Hepatocyte (in vitro differentiated cells): ENCODE results near the gene SRMS. TPM values are rescaled to one million over a fixed set of nuclear protein-coding genes. Genes with fewer than 3 reads are reported as not detected.

Experiments
- DNase-seq: peaks from one replicate; pipeline ENCODE4 v3.0.0-alpha.2; 2016; ENCODE audit warnings: low spot score
- H2AFZ ChIP-seq: fragments of 200-600 bp; sonication (generic); 2 replicates; pipeline ENCODE4 v1.6.0; 2016; ENCODE audit warnings: antibody characterized with exemption, mild to moderate bottlenecking
- H3K27ac ChIP-seq: fragments of 200-600 bp; sonication (generic); 2 replicates; pipeline ENCODE4 v1.5.1; 2016; ENCODE audit warnings: mild to moderate bottlenecking
- H3K27me3 ChIP-seq: fragments of 200-600 bp; sonication (generic); 2 replicates; pipeline ENCODE4 v1.6.1; 2016
- H3K36me3 ChIP-seq: fragments of 200-600 bp; sonication (generic); replicated peaks from 2 replicates; pipeline ENCODE4 v1.5.1; 2016; ENCODE audit warnings: low read depth; ENCODE audit not compliant: insufficient read depth
- H3K4me1 ChIP-seq: fragments of 200-600 bp; sonication (generic); 2 replicates; pipeline ENCODE4 v1.5.1; 2016; ENCODE audit warnings: mild to moderate bottlenecking, moderate library complexity; ENCODE audit not compliant: insufficient read depth
- H3K4me2 ChIP-seq: fragments of 200-600 bp; sonication (generic); 2 replicates; pipeline ENCODE4 v1.6.0; 2016
- H3K4me3 ChIP-seq: fragments of 200-600 bp; sonication (generic); 2 replicates; pipeline ENCODE4 v1.5.1; 2016; ENCODE audit warnings: mild to moderate bottlenecking
- H3K79me2 ChIP-seq: fragments of 200-600 bp; sonication (generic); 2 replicates; pipeline ENCODE4 v1.6.0; 2017; ENCODE audit warnings: mild to moderate bottlenecking
- H3K9me2 ChIP-seq: fragments of 200-600 bp; sonication (generic); replicated peaks from 2 replicates; pipeline ENCODE4 v1.6.0; 2017; ENCODE audit warnings: mild to moderate bottlenecking; ENCODE audit not compliant: insufficient read depth
- H3K9me3 ChIP-seq: fragments of 200-600 bp; sonication (generic); 2 replicates; pipeline ENCODE4 v1.5.1; 2016; ENCODE audit warnings: low read depth, mild to moderate bottlenecking
- H4K20me1 ChIP-seq: fragments of 200-600 bp; sonication (generic); 2 replicates; pipeline ENCODE4 v1.6.0; 2016; ENCODE audit warnings: mild to moderate bottlenecking; ENCODE audit not compliant: insufficient read depth, poor library complexity, severe bottlenecking
- EZH2 ChIP-seq: fragments of 200-600 bp; sonication (generic); IDR thresholded peaks from 2 replicates; pipeline ENCODE4 v1.6.1; 2016; ENCODE audit warnings: antibody characterized with exemption, mild to moderate bottlenecking, borderline replicate concordance
- EZH2phosphoT487 ChIP-seq: fragments of 200-600 bp; sonication (generic); IDR thresholded peaks from one replicate; pipeline ENCODE4 v1.6.1; 2018; ENCODE audit warnings: antibody characterized with exemption, mild to moderate bottlenecking, low read depth, moderate library complexity; ENCODE audit not compliant: unreplicated experiment, severe bottlenecking
- WGBS: methylation state at CpG from one replicate; pipeline ENCODE4 v1.1.6; 2016; ENCODE audit warnings: low lambda C conversion rate; ENCODE audit errors: missing lambda C conversion rate; 5-methylcytosine and 5-hydroxymethylcytosine counted together
- polyA plus RNA-seq: library from polyadenylated mRNA; unstranded; fragments of >200 nt; fragmentation: Nextera tagmentation; extraction: Ambion mirVana; gene quantifications from 2 replicates; pipeline ENCODE4 v1.2.1, GENCODE V29; 2016
- total RNA-seq: library from RNA; depleted of rRNA; stranded (reverse); fragments of >200 nt; gene quantifications from 2 replicates; pipeline ENCODE4 v1.2.3, GENCODE V29; 2014
- TF ChIP-seq, protein P1 (sequence below): fragments of 200-600 bp; sonication (generic); IDR thresholded peaks from 2 replicates; pipeline ENCODE4 v1.5.1; 2016; ENCODE audit warnings: antibody characterized with exemption, mild to moderate bottlenecking; ENCODE audit not compliant: poor library complexity

SRMS gene
- total and polyA plus RNA-seq, 2 experiments from 2014 or later, result not detected

DNA sequence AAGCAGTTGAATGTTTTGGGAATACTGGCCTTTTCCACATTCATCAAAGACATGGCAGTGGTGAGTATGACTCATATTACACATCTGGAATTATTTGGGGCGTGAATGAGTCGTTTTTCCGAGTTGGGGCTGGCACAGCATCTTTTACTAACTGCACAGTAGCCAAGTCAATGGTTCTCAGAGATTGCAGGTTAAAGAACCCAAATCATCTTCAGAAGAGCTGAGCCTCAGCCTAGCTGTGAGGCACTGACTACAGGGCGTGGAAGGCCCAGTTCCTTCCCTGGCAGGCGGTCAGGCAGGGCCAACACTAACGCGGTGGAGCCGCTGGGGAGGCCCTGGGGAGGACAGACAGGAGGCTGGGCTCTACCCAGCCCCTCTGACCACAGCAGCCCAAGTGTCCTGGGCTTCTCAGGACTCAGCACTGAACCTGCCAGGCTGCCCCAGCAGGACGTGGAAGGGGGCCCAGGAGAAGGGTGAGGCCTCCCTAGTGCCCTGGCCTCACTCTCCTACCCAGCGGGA lies 46.6 kb upstream of the SRMS start:
- Histone ChIP-seq H3K36me3 (no peaks in the 10 kb centered on the region), H3K27ac (no peak overlapping the region), H3K9me2 (no peaks in the 10 kb centered on the region), H3K27me3 (no peaks in the 10 kb centered on the region), H3K9me3 (no peaks in the 10 kb centered on the region), H4K20me1 (no peaks in the 10 kb centered on the region), H3K79me2 (no peaks in the 10 kb centered on the region), H3K4me1 (no peaks in the 10 kb centered on the region), H2AFZ (no peak overlapping the region), H3K4me2 (no peak overlapping the region), H3K4me3 (no peak overlapping the region)
- TF ChIP-seq EZH2 (no peak), EZH2phosphoT487 (no peak)
- TF ChIP-seq, protein P1, sequence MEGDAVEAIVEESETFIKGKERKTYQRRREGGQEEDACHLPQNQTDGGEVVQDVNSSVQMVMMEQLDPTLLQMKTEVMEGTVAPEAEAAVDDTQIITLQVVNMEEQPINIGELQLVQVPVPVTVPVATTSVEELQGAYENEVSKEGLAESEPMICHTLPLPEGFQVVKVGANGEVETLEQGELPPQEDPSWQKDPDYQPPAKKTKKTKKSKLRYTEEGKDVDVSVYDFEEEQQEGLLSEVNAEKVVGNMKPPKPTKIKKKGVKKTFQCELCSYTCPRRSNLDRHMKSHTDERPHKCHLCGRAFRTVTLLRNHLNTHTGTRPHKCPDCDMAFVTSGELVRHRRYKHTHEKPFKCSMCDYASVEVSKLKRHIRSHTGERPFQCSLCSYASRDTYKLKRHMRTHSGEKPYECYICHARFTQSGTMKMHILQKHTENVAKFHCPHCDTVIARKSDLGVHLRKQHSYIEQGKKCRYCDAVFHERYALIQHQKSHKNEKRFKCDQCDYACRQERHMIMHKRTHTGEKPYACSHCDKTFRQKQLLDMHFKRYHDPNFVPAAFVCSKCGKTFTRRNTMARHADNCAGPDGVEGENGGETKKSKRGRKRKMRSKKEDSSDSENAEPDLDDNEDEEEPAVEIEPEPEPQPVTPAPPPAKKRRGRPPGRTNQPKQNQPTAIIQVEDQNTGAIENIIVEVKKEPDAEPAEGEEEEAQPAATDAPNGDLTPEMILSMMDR, result no peak
- WGBS, result 89% methylated on average over 10 of the region's 10 CpGs
- DNase-seq, result no peak

DNA sequence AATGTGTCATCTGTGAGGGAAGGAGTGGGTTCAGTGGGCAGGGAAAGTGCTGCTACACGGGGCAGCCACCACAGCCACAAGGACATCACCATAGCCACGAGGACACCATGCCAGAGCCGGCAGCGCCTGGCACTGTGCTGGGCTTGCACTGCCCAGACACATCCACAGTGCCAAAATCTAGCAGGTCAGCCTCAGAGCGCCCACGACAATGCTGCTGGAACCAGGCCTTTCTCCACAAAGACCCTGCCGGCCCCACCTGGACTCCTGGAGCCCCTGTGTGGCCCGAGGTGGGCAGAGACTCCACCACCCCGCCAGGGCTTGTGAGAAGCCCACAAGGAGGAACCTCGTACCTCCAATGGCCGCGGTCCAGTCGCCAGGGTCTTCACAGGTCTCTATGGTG lies 45.1 kb upstream of the SRMS start:
- WGBS, result 97% methylated on average over 13 of the region's 13 CpGs
- DNase-seq, result no peak
- Histone ChIP-seq H3K27me3 (no peaks in the 10 kb centered on the region), H3K79me2 (no peaks in the 10 kb centered on the region), H4K20me1 (no peaks in the 10 kb centered on the region), H3K36me3 (no peaks in the 10 kb centered on the region), H3K4me1 (no peaks in the 10 kb centered on the region), H2AFZ (no peak overlapping the region), H3K27ac (no peak overlapping the region), H3K9me3 (no peaks in the 10 kb centered on the region), H3K4me3 (no peak overlapping the region), H3K9me2 (no peaks in the 10 kb centered on the region), H3K4me2 (no peak overlapping the region)
- no peak for TF ChIP-seq EZH2phosphoT487
- TF ChIP-seq, protein P1, result no peak
- no peak for TF ChIP-seq EZH2

DNA sequence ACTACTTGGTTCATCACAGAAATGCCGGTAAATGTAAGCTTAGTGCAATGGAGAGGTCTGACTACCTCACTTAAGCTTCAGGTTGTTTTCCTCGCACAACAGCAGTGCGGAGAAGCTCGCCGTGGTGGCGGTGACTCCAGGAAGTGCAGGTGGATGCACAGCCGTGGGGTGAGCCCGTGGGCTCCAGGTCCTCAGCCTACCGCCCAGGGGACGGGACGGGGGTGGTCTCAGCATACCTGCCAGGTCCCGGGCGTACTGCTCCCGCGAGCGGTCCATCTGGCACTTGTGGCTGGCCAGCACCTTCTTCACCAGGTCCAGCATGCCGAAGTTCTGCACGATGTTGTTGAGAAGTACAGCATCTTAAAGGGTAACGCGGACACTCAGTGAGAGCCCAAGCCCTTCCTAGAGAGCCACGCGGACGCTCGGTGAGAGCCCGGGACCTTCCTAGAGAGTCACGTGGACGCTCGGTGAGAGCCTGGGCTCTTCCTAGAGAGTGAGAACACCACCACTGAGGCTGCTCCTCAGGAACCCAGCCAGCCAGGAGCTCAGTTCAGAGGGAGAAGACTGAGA lies 44.3 kb upstream of the SRMS start:
- WGBS, result 98% methylated on average over 28 of the region's 28 CpGs
- Histone ChIP-seq H3K79me2 (no peaks in the 10 kb centered on the region), H3K4me2 (no peak overlapping the region), H3K27ac (no peak overlapping the region), H3K36me3 (no peaks in the 10 kb centered on the region), H3K27me3 (no peaks in the 10 kb centered on the region), H3K9me2 (no peaks in the 10 kb centered on the region), H3K9me3 (no peaks in the 10 kb centered on the region), H4K20me1 (no peaks in the 10 kb centered on the region), H2AFZ (no peak overlapping the region), H3K4me3 (no peak overlapping the region), H3K4me1 (no peaks in the 10 kb centered on the region)
- TF ChIP-seq, protein P1, result no peak
- TF ChIP-seq EZH2phosphoT487 (no peak), EZH2 (no peak)
- no peak for DNase-seq
